HepG2 (cell line): ENCODE data around the gene IRF1. TPM values are rescaled to one million over a fixed set of nuclear protein-coding genes. Genes with fewer than 3 reads are reported as not detected.

ENCODE experiments used
- CC2D1A ChIP-seq: sonication (generic); formaldehyde crosslinking; IDR thresholded peaks from 2 replicates; pipeline ENCODE4 v1.8.1; 2023; ENCODE audit warnings: mild to moderate bottlenecking, missing genetic modification reagents
- MAF1 ChIP-seq: sonication (generic); formaldehyde crosslinking; IDR thresholded peaks from 2 replicates; pipeline ENCODE4 v1.5.0; 2020; ENCODE audit warnings: missing genetic modification reagents, borderline replicate concordance
- MIER3 ChIP-seq: IDR thresholded peaks from 2 replicates; pipeline ENCODE4 v1.6.1; 2016; ENCODE audit warnings: missing compliant biosample characterization, borderline replicate concordance
- MYC ChIP-seq: sonication (generic); formaldehyde crosslinking; IDR thresholded peaks from 2 replicates; pipeline ENCODE4 v1.9.0; 2021; ENCODE audit warnings: missing genetic modification reagents, borderline replicate concordance
- NFYC ChIP-seq: IDR thresholded peaks from 2 replicates; pipeline ENCODE4 v1.6.1; 2016; ENCODE audit warnings: missing genetic modification reagents, missing compliant biosample characterization
- RCOR2 ChIP-seq: IDR thresholded peaks from 2 replicates; pipeline ENCODE4 v1.6.1; 2016; ENCODE audit warnings: missing biosample characterization, missing genetic modification reagents
- TAF1 ChIP-seq: sonication (generic); formaldehyde crosslinking; IDR thresholded peaks from 2 replicates; pipeline ENCODE4 v1.4.0; 2020; ENCODE audit warnings: missing genetic modification reagents
- ZNF329 ChIP-seq: sonication (generic); formaldehyde crosslinking; IDR thresholded peaks from 2 replicates; pipeline ENCODE4 v1.9.0; 2021; ENCODE audit warnings: low read depth, mild to moderate bottlenecking, missing genetic modification reagents
- ZNF331 ChIP-seq: sonication (generic); formaldehyde crosslinking; IDR thresholded peaks from 2 replicates; pipeline ENCODE4 v1.4.0; 2020; ENCODE audit warnings: missing genetic modification reagents
- ZNF430 ChIP-seq: sonication (generic); formaldehyde crosslinking; IDR thresholded peaks from 2 replicates; pipeline ENCODE4 v1.9.0; 2021; ENCODE audit warnings: mild to moderate bottlenecking, missing genetic modification reagents
- ZNF616 ChIP-seq: sonication (generic); formaldehyde crosslinking; IDR thresholded peaks from 2 replicates; pipeline ENCODE4 v1.5.0; 2020; ENCODE audit warnings: low read depth, mild to moderate bottlenecking, missing genetic modification reagents
- ZNF678 ChIP-seq: sonication (generic); formaldehyde crosslinking; IDR thresholded peaks from 2 replicates; pipeline ENCODE4 v1.4.0; 2020; ENCODE audit warnings: mild to moderate bottlenecking, missing genetic modification reagents
- ZNF83 ChIP-seq: sonication (generic); formaldehyde crosslinking; IDR thresholded peaks from 2 replicates; pipeline ENCODE4 v1.4.0; 2020; ENCODE audit warnings: missing genetic modification reagents, mild to moderate bottlenecking, borderline replicate concordance
- ZSCAN20 ChIP-seq: sonication (generic); formaldehyde crosslinking; IDR thresholded peaks from 2 replicates; pipeline ENCODE4 v1.4.0; 2020; ENCODE audit warnings: missing genetic modification reagents, mild to moderate bottlenecking, borderline replicate concordance
- polyA plus RNA-seq, 8 experiments: library from polyadenylated mRNA; depleted of rRNA in 3 of 8; stranded (reverse) in 7 of 8; unstranded in 1 of 8; fragments of >200 nt; fragmentation: Illumina TruSeq in 4 of 8; extraction: Trizol in 4 of 8; gene quantifications; 2 replicates each; pipeline versions ENCODE4 v1.2.1 to v1.2.3, GENCODE V29; 2011 to 2016; ENCODE audit warnings: low read depth in 4 of 8, missing spikeins in 1 of 8, mixed read lengths in 1 of 8; ENCODE audit not compliant: insufficient read depth in 1 of 8
- total RNA-seq, 5 experiments: library from RNA; depleted of rRNA; stranded (reverse); fragments of >200 nt; fragmentation: Illumina TruSeq; extraction: Trizol; gene quantifications; 2 replicates each; pipeline ENCODE4 v1.2.3, GENCODE V29; 2016; ENCODE audit warnings: low read depth in 1 of 5
- TF ChIP-seq, protein P1 (sequence below): sonication (generic); formaldehyde crosslinking; IDR thresholded peaks from 2 replicates; pipeline ENCODE4 v1.5.0; 2020; ENCODE audit warnings: missing genetic modification reagents
- TF ChIP-seq, protein P2 (sequence below), 2 experiments: sonication (generic) in 1 of 2; formaldehyde crosslinking in 1 of 2; IDR thresholded peaks; 2 replicates each; pipeline versions ENCODE4 v1.5.1 to v1.6.1; 2011 to 2020; ENCODE audit warnings: borderline replicate concordance in 1 of 2, low read depth in 1 of 2, low read length in 1 of 2, mild to moderate bottlenecking in 1 of 2, missing genetic modification reagents in 1 of 2, moderate library complexity in 1 of 2
- TF ChIP-seq, protein P3 (sequence below): sonication (generic); formaldehyde crosslinking; IDR thresholded peaks from 2 replicates; pipeline ENCODE4 v1.4.0; 2020; ENCODE audit warnings: mild to moderate bottlenecking, missing genetic modification reagents
- TF ChIP-seq, protein P4 (sequence below): IDR thresholded peaks from 2 replicates; pipeline ENCODE4 v1.6.1; 2016; ENCODE audit warnings: low read depth, control low read depth
- TF ChIP-seq, protein P5 (sequence below), 2 experiments: fragments of 450-650 bp in 1 of 2; sonication (generic) in 1 of 2; formaldehyde crosslinking; IDR thresholded peaks; 2 replicates each; pipeline versions ENCODE4 v1.5.0 to v1.8.0; 2020 to 2022; ENCODE audit warnings: mild to moderate bottlenecking in 1 of 2, missing genetic modification reagents in 1 of 2

Gene IRF1
- total and polyA plus RNA-seq, 2 of the 13 experiments (the other 11 are each of a cell fraction or from before 2014, with no cell fraction given) = 4.1 to 8.8 TPM

DNA sequence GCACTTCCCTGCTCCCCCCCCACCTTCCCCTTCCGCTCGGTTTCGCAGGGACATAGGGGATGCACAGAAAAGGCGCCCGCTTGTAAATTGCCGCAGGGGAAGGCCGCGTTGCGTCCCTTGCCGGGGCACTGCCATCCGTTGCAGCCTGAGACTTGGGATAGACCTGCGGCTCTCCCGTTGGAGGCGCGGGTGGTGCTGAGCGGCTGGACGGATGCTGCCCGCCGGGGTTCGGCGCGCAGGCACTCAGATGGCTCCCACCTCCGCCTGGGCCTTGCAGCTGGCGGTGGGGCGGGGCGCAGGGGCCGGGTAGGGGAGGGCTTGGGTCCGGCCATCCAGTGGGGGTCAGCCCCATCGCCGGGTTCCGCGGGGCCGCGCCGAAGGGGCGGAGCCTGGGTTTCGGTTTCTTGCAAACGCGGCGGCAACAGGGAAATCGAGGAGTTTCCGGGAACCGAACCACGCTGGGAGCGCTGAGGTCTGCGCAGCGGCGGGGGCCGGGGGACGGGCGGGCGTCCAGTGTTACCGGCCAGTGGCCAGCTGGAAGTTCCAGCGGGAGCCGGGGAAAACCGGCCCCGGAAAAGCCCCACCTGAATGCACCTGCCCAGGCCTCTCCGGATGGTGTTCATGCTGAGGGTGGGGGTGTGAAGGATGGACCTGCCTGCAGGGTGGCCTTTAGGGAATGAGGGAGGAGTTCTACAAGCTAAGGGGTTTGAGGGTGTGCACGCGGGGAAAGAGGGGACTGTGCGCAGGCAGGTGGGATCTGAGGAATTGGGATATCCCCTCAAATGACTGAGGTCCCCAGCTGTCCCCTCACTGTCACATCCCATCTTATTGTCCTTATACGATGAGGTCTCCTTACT lies 6.3 kb upstream of the IRF1 start (continued):
- TF ChIP-seq MAF1 = no peak
- TF ChIP-seq ZNF83 (CRISPR knock-in tag) = no peak
- peak; percentile 53; the same call in 1 of the 2 replicates for TF ChIP-seq TAF1 (CRISPR knock-in tag)
- TF ChIP-seq, protein P1, sequence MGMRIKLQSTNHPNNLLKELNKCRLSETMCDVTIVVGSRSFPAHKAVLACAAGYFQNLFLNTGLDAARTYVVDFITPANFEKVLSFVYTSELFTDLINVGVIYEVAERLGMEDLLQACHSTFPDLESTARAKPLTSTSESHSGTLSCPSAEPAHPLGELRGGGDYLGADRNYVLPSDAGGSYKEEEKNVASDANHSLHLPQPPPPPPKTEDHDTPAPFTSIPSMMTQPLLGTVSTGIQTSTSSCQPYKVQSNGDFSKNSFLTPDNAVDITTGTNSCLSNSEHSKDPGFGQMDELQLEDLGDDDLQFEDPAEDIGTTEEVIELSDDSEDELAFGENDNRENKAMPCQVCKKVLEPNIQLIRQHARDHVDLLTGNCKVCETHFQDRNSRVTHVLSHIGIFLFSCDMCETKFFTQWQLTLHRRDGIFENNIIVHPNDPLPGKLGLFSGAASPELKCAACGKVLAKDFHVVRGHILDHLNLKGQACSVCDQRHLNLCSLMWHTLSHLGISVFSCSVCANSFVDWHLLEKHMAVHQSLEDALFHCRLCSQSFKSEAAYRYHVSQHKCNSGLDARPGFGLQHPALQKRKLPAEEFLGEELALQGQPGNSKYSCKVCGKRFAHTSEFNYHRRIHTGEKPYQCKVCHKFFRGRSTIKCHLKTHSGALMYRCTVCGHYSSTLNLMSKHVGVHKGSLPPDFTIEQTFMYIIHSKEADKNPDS (CRISPR knock-in tag) = no peak
- TF ChIP-seq RCOR2 (CRISPR knock-in tag) = no peak; the same call in 1 of the 2 replicates
- TF ChIP-seq, protein P2, sequence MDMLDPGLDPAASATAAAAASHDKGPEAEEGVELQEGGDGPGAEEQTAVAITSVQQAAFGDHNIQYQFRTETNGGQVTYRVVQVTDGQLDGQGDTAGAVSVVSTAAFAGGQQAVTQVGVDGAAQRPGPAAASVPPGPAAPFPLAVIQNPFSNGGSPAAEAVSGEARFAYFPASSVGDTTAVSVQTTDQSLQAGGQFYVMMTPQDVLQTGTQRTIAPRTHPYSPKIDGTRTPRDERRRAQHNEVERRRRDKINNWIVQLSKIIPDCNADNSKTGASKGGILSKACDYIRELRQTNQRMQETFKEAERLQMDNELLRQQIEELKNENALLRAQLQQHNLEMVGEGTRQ (IDR thresholded peaks at IDR 0.05; ENCODE audit: low read depth, low read length) = no peak
- TF ChIP-seq, protein P2 (CRISPR knock-in tag; IDR thresholded peaks at IDR 0.05; ENCODE audit: borderline replicate concordance) = no peak
- 0 out of 2 replicates have a peak, but pooled peaks have one; percentile 50 for TF ChIP-seq ZNF616
- TF ChIP-seq ZNF329 = no peak
- no peak for TF ChIP-seq CC2D1A (CRISPR knock-in tag)
- TF ChIP-seq ZSCAN20 (CRISPR knock-in tag) = peak; percentile 43; the same call in 1 of the 2 replicates
- TF ChIP-seq ZNF430 = peak; percentile 76
- 0 out of 2 replicates have a peak, but pooled peaks have one; percentile 17 for TF ChIP-seq ZNF331 (CRISPR knock-in tag)
- no peak for TF ChIP-seq ZNF678 (CRISPR knock-in tag)
- TF ChIP-seq MIER3 (CRISPR knock-in tag) = no peak
- TF ChIP-seq, protein P3, sequence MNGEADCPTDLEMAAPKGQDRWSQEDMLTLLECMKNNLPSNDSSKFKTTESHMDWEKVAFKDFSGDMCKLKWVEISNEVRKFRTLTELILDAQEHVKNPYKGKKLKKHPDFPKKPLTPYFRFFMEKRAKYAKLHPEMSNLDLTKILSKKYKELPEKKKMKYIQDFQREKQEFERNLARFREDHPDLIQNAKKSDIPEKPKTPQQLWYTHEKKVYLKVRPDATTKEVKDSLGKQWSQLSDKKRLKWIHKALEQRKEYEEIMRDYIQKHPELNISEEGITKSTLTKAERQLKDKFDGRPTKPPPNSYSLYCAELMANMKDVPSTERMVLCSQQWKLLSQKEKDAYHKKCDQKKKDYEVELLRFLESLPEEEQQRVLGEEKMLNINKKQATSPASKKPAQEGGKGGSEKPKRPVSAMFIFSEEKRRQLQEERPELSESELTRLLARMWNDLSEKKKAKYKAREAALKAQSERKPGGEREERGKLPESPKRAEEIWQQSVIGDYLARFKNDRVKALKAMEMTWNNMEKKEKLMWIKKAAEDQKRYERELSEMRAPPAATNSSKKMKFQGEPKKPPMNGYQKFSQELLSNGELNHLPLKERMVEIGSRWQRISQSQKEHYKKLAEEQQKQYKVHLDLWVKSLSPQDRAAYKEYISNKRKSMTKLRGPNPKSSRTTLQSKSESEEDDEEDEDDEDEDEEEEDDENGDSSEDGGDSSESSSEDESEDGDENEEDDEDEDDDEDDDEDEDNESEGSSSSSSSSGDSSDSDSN (CRISPR knock-in tag) = peak; percentile 83
- no peak for TF ChIP-seq NFYC (CRISPR knock-in tag)
- TF ChIP-seq, protein P4, sequence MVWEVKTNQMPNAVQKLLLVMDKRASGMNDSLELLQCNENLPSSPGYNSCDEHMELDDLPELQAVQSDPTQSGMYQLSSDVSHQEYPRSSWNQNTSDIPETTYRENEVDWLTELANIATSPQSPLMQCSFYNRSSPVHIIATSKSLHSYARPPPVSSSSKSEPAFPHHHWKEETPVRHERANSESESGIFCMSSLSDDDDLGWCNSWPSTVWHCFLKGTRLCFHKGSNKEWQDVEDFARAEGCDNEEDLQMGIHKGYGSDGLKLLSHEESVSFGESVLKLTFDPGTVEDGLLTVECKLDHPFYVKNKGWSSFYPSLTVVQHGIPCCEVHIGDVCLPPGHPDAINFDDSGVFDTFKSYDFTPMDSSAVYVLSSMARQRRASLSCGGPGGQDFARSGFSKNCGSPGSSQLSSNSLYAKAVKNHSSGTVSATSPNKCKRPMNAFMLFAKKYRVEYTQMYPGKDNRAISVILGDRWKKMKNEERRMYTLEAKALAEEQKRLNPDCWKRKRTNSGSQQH (CRISPR knock-in tag) = no peak
- TF ChIP-seq, protein P5, sequence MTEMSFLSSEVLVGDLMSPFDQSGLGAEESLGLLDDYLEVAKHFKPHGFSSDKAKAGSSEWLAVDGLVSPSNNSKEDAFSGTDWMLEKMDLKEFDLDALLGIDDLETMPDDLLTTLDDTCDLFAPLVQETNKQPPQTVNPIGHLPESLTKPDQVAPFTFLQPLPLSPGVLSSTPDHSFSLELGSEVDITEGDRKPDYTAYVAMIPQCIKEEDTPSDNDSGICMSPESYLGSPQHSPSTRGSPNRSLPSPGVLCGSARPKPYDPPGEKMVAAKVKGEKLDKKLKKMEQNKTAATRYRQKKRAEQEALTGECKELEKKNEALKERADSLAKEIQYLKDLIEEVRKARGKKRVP (CRISPR knock-in tag; IDR thresholded peaks at IDR 0.05) = no peak
- TF ChIP-seq MYC (CRISPR knock-in tag) = peak; percentile 30; the same call in 1 of the 2 replicates
